Fibroblast of the conjunctiva (primary cell): ENCODE data around the gene AKAP8.
A peak's percentile ranks its signal among the peaks of the same experiment; 100 is the strongest.

ENCODE experiments used
- DNase-seq: peaks from one replicate; pipeline ENCODE4 v3.0.0-alpha.2; 2010; ENCODE audit warnings: low read depth

AKAP8 gene

DNA sequence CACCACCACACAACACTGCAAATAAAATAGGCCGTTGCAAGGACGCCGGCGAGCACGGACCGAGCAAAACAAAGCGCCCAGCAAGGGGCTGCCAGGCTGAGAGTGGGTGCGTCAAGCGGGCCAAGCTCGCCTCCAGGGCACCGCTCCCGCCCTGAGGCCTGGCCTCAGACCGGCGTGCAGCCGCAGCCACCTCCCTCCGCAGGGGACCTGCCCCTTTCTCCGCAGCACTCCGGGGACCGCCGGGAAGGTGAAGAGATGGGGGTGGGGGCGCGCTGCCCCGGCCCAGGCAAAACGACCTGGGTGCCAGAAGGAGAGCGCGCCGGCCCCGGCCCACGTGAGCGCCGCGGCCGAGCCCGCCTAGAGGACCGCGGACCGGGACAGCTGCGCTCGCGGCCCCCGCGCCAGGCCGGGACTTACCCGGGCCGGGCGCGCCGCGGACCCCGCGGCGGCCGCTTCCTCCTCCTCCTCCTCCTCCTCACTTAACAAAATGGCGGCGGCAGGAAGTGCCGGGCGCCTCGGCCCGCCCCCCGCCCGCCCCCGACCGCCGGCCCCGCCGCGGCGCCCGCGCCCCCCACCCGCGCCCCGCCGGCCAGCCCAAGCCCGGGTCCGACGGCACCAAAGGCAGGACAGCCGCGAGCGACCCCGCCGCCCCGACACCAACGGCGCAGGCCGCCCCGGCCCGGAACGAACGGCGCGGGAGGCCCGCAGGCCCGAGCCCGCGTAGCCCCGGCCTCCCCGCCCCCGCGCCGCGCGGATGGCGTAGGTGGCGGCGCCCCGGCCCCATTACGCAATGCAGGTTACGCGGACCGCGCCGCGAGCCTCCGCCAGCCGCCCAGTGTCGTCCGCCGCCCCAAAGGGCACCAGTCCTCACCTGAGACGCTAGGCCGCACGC is 47.9 kb downstream of the AKAP8 start:
- no peak for DNase-seq

DNA sequence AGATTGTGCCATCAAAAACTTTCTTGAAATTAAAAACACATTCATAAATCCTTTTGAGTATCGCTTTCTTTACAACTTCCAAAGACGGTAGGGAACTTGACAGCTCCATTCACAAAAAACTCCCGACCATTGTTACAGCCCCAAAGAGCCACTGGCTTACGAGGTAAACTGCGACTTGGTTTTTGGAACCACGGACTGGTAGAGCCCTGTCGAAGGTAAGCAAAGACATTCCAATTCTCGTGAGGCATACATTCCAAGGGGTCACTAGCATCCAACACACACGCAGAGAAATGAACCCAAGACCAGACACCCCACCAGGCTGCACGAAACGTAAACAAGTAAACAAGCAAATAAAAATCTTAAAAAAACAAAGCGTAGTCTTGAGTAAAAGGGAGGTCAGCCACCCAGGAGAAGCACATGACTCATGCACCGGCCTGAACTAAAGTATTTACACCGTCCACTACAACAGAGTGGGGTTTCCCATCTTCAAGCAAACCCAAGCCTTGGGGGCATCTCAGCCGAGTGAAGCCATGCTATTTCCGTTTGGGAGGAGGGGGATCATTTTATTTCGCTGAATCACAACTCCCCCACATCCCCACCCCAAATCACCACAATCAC is 48.7 kb downstream of the AKAP8 start:
- DNase-seq = no peak

DNA sequence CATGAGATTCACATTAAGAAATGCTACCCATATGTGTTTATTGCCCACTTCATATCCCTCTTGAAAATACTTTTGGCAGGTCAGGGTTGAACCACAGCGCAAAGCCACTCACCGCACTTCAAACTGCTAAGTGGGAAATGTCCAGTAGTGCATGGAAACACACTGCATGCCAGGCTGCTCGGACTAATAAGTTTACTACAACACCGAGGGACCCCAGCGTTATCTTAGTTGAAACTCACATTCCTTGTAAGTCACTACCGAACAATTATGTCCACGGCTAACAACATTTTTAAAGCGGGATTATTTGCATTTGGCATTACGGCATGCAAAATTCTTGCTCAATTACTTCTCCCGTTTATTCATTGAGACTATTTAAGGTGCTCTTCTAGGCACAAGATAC is 51.3 kb downstream of the AKAP8 start:
- no peak for DNase-seq

DNA sequence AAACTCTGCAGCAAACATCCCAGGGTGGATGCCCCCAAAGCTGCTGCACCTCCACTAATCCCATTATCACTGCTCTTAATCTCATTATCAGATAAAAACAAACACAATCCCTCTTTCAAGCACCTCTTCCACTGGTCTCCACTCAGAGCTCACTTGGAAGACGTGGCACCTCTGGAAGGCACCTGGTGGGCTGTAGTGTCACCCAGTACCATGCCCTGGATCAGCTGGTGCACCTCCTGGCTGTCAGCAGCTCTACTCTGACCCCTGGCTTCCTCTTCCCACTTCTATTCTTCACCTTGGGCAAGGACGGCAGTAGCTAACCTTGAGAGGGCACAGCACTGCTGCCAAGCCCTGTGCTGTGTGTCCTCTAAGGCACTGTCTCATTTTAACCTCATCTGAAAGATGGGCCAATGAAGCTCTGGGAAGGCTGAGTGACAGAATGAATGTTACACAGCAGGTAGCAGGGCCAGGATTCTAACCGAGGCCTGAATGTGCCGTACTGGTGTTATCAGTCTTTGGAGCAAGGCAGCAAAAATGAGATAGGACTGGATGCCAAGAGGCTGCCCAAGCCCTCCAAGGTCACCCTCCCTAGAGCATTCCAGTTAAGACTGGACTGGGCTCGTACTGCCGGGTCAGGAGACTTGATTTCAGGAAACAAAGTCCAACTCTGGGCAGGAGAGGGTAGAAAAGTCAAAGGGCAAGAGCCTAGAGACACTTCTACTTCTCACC is 54.6 kb downstream of the AKAP8 start:
- DNase-seq = no peak

DNA sequence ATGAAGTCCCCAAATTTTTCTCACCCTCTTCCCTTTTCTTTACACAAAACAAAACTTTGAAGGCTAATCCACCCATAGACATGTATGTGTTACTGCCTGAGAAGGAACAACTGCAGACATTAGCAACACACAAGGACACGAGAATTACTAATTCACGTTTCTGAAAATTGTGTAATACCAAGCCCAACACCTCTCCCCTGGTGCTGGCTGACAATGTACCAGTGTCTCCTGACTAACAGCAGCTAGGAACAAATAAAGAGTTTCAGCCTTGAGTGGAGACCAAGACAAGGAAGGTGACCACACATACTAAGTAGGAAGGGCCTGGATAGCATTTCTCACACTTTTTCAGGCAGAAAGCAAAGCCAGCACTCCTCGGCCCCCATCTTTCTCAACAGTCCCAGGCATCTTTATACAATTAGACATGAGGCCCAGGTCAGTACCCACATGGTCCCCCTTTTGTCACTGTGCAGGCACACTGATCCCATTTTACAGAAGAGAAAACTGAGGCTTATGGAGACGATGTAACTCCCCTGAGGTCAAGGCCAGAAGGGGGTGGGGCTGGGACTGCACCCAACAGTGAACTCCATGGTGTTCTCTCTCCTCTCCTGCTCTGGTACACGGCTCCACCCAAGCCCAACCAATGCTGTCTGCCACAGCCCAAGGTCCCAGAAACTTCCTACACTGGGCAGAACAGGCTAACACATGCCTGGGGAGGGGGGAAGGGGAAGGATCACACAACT is 55.9 kb downstream of the AKAP8 start:
- peak; percentile 45 for DNase-seq

DNA sequence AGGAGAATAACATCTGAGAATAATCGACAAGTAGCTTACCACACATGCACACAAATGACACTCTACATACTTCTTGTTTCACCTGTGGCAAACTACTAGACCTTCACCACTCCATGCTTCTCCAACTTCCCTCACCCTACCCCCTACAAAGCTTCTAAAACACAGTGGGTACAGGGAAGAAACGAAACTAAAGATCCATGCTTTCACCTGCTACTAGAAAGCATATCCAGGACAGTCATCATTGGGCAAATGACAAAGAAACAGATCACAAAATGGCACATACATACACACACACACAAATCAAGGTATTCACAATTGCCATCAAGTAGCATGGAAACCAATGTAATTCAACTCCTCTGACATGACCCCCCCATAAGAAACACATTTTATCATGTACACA is 57.8 kb downstream of the AKAP8 start:
- DNase-seq = no peak

DNA sequence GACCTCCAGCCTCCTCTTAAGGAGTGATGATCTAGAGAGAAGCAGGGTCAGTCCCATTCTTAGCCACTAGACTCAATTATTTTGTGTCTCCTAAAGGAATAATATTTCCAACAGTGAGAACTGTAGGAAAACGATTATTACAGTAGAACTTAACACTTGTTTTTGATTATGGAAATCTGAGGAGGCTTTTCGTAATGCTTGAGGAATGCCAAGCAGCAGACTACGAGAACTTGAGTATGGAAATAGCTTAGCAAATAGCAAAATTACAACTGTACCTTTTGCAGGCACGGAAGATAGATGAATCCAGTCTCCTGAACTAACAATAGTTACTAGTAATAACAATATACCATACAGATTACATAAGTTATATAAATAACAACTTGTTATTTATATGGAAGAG is 59.5 kb downstream of the AKAP8 start:
- DNase-seq = no peak

DNA sequence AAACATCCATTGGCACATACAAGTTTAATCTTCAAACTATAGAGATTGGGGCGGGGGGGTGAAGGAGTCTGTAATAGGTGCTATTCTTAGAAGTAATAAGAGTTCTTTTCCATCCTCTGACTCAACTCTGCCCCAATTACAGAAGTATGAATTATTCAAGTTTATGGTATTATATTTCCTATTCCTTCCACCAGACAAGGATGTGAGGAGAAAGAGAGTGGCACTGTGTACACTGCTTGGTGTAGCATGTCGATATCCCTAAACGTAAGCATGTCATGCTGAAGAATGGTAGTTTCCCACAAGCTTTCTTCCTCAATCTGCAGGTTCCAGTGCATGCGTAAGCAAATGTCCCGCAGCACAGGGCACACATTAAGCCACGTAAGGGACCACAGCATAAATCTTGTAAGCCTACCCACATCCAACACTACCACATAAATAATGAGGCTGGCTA is 61.3 kb downstream of the AKAP8 start:
- DNase-seq = no peak

DNA sequence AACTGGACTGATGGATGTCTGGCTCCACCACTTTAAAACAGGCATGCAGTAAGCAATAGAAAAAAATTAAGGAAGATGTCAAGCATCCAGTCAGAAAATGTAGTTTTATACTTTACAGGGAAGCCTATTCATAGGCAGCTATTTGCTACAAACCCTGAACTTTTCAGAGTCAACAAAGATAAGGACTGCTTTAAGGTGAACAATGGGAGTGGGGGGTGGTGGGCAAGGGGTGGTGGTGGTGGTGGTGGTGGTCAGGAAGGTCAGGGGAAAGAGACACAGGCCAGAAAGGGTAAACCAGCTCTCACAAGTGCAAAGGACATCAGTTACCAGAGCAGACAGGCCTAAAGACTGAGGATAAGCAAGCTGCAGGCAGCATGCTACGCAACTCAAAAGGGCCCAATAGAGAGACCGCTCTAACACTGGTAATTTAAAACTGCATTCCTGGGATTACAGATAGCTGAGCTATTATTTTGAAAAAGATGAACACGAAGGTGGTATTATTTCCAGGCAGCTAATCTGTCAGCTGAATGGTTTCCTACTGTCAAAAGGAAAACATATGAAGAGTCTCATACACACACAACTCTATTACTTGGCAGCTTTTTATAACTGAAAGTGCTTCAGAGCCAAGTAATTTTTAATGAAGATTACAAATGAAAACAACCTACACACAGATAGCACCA is 62.1 kb downstream of the AKAP8 start:
- no peak for DNase-seq

DNA sequence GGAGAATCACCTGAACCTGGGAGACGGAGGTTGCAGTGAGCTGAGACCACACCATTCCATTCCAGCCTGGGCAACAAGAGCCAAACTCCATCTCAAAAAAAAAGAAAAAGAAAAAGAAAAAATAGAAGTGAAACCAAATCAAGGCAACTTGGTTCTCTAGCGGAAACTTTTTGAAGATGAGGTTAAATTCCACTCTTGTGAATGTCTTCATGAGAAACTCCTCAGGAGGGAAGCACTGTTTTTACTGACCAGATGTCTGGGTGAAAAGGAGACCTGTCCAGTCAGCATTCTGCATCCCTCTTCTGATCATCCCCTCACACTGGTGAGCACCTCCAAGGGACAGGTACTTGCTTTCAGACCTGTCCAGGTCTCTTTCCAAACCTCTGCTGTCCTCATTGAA is 63.1 kb downstream of the AKAP8 start:
- no peak for DNase-seq

DNA sequence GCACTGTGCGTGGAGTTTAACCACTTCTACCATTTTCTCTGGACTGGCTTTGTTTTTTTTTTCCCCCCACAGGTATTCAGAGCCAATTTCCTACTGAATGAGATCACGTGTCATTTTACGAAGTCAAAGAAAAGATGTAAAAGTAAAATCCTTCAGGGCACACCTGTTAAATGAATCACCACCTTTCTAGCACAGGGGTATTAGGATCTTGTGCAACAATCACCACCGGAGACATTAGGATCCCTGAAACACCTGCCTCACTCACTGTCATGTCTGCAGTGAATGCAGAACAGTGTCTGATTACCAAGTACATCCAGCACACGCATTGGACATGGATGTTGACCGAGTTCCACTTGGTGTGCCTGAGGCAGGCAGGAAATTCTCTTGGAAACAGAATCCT is 64.5 kb downstream of the AKAP8 start:
- no peak for DNase-seq

DNA sequence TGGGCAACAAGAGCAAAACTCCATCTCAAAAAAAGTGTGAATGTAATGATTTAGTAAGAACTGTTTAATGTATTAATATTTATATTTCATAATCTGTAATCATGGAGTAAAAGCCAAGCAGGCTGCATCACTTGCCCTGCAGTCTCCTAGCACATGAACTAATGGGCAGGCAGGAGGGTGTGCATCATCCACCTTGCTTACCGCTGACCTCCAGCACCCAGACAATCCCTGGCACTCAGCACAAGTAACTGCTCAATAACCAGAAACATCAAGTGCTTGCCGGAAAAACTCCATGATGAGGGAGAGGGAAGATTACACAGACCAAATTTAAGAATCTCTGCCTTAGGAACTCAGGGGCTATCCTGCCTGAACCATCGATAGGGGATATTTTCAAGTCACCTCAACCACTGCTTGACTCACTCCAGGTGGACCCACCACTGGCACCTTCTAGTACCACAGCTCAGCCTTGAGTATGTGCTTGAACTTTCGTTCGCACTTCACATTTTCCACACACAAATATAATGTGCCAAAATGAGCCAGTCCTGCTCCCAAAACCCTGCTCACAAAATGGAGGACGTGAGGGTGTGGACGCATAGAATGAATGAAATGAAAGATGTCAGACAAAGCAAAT is 65.8 kb downstream of the AKAP8 start:
- DNase-seq = no peak

DNA sequence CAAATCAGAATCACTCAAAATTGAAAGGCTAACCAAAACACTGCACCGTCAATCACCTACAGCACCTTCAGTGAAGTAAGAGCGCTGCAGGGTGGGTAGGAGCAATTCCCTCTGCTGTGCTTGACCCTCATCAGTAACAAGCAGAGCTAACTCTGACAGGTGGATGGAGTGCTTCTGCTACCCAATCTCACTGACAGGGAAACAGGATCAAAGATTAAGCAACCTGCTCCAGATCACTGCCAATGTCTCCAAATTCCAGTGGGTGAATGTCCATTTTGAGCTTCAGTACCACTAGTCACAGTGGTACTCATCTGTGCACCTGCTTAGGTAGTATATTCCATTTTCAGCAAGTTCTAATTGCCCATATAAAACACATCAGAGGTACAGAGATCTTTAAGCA is 72.4 kb downstream of the AKAP8 start:
- no peak for DNase-seq

DNA sequence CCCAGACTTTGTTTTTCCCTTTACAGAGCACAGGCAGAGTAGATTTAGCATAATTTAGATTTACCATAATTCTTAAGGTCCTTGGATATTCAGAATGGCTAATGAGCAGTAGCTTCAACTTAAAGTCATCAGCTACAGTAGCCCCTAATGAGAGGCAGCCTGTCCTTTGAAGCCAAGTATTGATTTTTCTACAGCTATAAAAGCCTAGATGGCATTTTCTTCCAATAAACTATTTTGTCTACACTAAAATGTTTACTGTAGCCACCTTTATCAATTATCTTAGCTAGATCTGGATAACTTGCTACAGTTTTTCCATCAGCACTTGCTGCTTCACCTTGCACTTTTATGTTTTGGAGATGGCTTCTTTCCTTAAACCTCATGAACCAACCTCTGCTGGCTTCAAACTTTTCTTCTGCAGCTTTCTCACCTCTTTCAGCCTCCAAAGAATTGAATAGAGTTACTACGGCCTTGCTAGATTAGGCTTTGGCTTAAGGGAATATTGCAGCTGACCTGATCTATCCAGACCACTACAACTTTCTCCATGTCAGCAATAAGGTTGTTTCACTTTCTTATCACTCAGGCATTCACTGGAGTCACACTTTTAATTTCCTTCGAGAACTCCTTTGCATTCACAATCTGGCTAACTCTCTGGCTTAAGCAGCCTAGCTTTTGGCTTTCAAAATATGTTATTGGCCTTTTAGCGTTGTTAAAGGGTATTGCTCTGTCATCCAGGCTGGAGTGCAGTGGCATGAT is 73.8 kb downstream of the AKAP8 start:
- DNase-seq = no peak

DNA sequence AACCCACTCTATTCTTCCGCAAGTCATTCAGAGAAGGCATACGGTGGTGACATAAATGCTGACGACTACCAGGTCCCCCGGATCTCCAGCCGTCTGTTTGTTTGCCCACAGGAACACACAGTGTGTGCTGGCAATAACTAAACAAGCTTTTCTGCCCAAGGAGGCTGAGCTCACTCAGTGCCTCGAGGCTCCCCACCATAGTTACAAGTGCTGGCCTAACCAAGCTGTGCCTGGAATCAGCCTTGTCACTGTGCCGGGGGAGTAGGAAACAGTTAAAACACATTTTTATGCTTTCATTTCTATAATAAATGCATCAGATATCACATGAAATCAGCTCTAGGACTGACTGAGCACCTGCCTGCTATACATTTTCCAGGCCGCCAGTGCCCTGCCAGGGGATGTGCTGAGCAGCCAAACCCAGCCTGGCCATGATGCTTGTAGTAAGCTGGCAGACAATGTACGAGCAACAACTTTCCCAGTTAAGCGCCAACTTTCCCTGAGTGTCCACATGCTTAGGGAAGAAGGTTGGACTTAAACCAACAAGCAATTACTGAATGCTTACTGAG is 75.4 kb downstream of the AKAP8 start:
- no peak for DNase-seq
